GM18526 (cell line): Measurements from ENCODE around the gene FAM156A.

ENCODE experiments used
- POLR2A ChIP-seq: IDR thresholded peaks from 3 replicates; pipeline ENCODE4 v1.6.1; 2011; ENCODE audit not compliant: insufficient read length; ENCODE audit errors: extremely low read depth

The FAM156A gene

DNA sequence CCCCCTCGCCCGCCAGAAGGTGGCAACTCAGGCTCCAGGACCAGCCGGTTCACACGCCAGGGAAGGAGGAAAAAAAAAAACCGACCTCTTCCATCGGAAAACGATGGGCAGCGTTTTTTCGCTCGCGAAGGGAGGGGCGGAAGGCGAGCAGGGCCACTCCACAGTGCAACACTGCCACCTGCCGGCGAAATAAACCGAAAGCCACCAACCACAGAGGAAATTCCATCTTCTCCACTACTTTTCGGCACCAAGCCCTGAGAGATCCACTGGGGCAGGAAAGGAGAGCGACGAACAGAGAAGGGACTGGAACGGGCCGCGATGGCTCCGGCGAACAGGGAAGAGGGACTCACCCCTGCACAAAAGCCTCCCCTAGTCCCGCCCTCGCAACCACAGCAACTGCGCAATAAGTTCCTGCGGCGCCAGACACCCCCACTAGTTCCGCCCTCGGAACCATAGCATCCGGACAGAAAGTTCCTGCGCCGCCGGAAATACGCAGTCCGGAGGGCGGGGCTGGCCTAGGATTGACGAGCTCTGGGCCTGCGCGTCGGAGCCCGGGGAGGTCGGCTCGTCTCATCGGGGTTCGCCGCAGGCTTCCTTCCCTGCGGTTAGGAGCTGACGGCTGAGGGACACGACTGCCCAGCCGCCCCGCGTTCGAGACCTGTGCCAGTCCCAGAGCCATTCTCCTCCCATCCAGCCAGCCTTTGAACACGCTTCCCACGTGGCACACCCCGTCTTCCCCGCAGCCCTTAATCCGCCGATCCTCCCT is 23.4 kb downstream of the FAM156A start:
- peak; percentile 74 for TF ChIP-seq POLR2A

DNA sequence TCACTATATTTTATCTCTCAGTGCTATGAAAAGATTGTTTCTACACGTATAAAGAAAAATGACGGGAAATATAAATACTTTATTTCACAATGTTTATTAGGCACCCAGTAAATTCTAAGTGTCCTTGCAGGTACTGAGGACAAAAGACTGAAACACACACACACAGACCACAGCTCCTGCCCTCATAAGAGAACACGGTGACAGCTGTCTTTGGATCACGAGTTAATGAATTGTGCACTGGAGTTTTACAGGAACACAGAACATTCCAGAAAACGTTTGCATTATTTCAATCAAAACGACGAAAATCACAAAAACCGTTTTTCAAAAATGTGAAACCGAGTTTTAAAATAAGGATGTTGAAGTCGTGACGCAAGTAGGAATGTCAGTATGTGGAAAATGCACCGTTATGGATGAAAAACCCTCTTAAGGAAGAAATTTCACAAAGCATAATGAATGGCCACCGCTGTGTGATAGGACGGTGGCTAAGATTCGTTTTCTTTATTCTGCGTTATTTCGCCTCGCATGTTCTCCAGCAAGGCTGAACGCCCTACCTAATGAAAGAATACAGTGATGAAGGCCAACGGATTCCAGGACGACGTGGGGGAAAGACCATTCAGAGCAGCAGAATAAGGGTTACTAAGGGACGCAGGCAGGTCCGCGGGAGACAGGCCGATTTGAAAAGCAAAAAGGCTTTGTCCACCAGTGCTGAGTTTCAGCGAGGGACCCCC is 24.2 kb downstream of the FAM156A start:
- TF ChIP-seq POLR2A = no peak

GRCh38 chrX:52933213-52933612 is 25.1 kb downstream of the FAM156A start:
- no peak for TF ChIP-seq POLR2A

DNA sequence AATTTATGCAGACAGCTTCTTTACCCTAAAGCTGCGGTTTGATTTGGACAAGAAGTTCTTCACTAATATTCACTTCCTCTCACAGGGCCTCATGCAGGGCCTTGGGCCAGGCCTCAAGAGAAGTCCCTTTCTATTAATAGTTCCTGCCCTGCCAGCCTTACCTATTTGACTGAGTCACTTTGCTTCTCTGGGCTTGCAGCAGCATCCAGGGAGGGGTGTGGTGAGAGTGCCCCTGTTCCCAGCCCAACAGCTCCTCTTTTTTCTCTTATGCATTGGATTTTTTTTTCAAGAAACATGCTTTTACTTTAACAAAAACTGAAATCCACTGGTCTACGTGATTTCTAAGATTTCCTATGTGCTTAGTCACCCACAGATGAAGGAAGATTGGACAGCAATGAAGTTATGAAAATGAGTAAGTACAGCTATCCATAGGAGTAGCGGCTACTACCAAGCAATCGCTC is 34.5 kb downstream of the FAM156A start:
- TF ChIP-seq POLR2A = no peak
